LHCN-M2 (cell line): Measurements from ENCODE around the gene RPL6. TPM values are rescaled to one million over a fixed set of nuclear protein-coding genes. Genes with fewer than 3 reads are reported as not detected.

Experiments used
- DNase-seq: peaks from one replicate; pipeline ENCODE4 v3.0.0-alpha.2; 2012; ENCODE audit warnings: low read depth
- total RNA-seq: library from RNA; depleted of rRNA; stranded (reverse); fragments of >200 nt; gene quantifications from 2 replicates; pipeline ENCODE4 v1.2.3, GENCODE V29; 2014; rRNA removed

RPL6 gene
- total RNA-seq, 1 experiment from 2014 or later, result 1,753 TPM

DNA sequence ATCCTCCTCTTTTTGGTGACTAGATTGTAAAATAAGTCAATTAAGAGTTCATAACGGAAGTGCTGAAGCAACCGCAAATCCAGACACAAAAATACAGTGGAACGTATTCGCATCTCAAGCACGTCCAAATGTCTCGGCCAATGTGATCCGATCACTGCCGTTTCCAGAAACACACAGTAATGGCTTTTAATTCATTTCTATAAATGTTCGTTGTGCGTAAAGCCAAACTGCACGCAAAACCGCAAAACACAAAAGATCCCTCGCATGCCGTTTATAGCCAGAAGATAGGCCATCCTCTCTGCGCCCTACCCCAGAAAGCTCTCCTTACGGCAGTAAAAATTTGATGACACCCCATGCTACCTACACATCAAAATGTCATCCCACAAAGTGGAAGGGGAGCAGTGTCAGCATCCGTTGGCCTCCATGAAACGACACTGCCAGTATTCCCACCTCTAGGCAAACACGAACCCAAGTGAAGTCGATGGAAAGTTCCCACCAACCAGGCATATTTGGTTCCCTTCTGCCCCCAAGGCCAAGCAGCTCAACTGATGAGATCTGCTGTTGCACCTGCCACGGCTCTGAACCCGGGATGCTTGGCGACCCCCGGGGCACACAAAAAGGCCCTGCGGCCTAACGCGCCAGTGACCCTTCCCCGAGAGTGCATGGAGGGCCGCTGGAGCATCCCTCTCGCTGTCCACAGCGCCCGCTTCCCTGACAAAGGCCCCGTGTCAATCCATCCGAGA lies 28.6 kb downstream of the RPL6 start:
- no peak for DNase-seq

- DNase-seq, result no peak
These were observed 34.3 kb downstream of the RPL6 start for GRCh38 chr12:112375105-112375504.

DNA sequence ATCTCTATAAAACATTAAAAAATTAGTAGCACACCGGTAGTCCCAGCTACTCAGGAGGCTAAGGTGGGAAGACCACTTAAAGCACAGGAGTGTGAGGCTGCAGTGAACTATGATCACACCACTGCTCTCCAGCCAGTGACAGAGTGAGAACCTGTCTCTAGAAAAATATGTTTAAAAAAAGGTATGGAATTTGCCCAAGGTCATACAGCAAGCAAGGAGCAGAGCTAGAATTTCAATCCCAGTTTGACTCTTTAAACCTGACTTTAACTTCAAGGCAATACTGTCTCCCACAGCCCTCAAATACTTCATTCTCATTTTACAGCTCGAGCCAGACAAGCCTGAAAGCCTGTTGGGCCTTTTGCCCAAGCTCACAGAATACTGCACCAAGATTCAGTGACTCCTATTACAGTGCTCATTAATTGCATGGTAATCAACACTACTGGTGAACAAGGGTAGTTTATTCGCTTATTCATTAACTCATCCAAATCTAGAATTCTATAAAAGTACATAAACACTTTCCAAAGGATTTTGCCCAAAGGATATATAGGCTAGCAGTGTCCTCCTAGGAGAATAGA lies 35.2 kb downstream of the RPL6 start:
- DNase-seq, result no peak

DNA sequence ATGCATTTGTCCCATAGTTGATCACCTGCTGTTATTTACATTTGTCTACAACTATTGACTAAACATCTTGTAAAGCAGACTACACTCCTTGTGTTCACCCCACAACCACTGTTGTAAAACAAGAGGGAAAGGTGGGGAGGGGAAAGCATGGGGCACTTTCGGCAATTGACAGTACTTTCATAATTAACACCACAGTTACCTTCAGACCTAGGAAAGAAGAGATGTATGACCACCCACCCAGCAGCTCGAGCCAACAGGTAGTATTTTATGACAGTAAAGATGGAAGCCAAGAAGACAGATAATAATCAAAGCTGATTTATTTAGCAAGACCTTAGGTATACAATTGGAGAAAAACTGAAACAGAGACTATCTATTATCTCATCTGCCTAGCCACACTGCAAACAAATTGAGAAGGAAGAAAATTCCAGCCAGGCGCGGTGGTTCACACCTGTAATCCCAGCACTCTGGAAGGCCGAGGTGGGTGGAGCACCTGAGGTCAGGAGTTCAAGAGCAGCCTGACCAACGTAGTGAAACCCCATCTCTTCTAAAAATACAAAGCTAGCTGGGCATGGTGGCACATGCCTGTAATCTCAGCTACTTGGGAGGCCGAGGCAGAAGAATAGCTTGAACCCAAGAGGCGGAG lies 38.4 kb downstream of the RPL6 start:
- no peak for DNase-seq

- no peak for DNase-seq
These were observed 39.2 kb downstream of the RPL6 start for GRCh38 chr12:112370199-112370598.

DNA sequence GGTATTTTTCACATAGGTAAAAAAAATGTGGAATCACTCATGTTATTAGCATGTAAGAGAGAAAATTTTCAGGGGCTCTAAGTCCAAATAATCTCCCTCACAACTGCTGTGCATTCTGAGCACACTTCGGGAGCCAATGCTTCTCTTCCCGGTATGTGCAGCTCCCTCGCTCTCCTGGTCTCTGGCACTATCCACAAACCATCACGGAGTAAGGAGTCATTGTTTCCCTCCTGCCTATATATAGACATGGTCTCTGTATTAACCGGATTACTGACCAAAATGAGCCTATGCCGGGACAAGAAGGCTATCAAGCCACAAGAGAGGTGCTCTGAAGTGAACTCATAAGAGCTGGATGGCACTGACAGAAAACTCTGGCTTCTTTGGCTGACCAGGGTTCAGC lies 40.5 kb downstream of the RPL6 start:
- DNase-seq, result no peak

GRCh38 chr12:112367965-112368364 lies 41.4 kb downstream of the RPL6 start:
- no peak for DNase-seq

DNA sequence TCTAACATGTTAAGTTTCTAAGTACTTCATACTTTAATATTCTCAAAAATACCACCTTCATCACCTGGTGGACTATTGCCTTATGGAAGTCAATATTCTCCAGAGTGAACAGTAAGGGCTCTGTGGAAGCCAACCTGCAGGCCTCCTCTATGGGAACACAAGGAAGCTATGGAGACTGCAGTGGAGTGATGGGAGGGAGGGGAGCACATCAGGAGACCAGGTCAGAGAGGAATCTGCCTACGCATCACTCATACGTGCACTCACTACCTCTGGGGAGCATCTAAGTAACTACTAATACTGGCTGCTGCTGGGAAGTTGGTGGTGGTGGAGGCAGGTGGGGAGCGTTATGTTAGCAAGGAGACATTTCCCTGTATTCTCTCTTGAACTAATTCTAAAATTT lies 47.1 kb downstream of the RPL6 start:
- no peak for DNase-seq

DNA sequence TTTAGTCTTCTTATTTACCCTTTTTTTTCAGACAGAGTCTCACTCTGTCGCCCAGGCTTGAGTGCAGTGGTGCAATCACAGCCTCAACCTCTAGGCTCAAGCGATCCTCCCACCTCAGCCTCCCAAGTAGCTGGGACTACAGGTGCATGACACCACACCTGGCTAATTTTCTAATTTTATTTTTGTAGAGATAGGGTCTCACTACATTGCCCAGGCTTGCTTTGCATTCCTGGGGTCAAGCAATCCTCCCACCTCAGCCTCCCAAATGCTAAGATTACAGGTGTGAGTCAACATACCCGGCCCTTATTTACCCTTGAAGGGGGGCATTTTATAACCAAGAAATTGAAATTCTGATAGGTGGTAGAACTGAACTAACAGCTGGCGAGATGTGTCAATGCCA lies 48.1 kb downstream of the RPL6 start:
- DNase-seq, result no peak

DNA sequence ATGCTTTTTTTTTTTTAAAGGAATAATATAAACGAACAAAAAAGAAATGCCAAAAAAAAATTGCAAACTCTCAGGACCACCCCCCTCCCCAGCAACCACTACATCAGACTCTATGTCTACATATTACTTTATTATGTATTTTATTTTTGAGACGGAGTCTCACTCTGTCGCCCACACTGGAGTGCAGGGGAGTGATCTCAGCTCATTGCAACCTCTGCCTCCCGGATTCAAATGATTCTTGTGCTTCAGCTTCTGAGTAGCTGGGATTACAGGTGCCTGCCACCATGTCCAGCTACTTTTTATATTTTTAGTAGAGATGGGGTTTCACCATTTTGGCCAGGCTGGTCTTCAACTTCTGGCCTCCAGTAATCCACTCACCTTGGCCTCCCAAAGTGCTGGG lies 50.1 kb downstream of the RPL6 start:
- no peak for DNase-seq

- DNase-seq, result no peak
These were observed 52.2 kb downstream of the RPL6 start for GRCh38 chr12:112357214-112357613.

Other genes with a start within 250 kb of the RPL6 start
- 7.4 and 8.2 TPM in 2 replicates for gene HECTD4, start 27.2 kb downstream of the RPL6 start, total RNA-seq
- 90.3 and 97.0 TPM in 2 replicates for gene PTPN11, start 9.3 kb upstream of the RPL6 start, total RNA-seq